G401 (cell line): Measurements from ENCODE around the gene LAMA2. TPM values are rescaled to one million over a fixed set of nuclear protein-coding genes. Genes with fewer than 3 reads are reported as not detected.

Experiments used
- DNase-seq: peaks from one replicate; pipeline ENCODE4 v3.0.0-alpha.2; 2015; ENCODE audit warnings: low spot score
- in situ Hi-C: cut with HindIII; loops from 2 replicates; pipeline ENCODE4 v1.10.0; 2016; ENCODE audit warnings: low sequenced_read_pairs, mixed read lengths
- total RNA-seq: library from RNA; depleted of rRNA; stranded (reverse); fragments of >200 nt; shearing (Covaris generic); gene quantifications from 2 replicates; pipeline ENCODE4 v1.2.3, GENCODE V29; 2014

Gene LAMA2
- total RNA-seq, 1 experiment from 2014 or later, result not detected

DNA sequence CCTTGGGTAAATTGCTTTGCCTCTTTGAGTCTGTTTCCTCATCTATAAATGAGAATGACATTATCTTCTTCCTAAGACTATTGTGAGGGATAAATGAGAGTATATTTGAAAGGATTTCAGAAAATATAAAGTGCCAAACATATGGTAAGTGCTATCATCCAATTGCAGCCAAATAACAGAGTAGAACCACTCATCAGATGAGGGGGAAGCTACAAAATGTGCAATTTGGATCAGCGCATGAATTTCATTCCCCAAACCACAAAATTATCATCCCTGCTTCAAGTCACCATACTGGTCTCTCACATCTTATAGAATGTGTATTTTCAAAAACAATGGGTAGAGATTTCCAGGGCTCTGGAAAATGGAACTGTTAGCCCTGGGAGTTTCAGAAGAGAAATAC is 668.5 kb downstream of the LAMA2 start:
- in situ Hi-C loops, result no loop called here
- DNase-seq, result no peak

DNA sequence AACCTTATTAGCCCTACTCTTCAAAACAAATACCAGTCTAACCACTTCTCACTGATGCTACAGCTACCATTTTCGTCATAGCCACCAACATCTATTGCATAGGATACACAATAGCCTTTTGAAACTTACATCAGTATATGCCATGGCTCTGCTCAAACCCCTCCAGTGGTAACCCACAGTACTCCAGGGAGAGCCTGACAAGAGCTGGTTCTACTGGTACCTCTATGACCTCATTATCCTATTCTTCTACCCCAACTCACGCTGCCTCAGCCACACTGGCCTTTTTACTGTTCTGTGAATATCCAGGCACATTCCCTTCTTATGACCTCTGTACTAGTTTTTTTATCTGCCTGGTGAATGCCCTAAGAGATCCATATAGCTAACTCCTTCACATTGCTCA is 669.5 kb downstream of the LAMA2 start:
- DNase-seq, result no peak
- in situ Hi-C loops, result no loop called here

DNA sequence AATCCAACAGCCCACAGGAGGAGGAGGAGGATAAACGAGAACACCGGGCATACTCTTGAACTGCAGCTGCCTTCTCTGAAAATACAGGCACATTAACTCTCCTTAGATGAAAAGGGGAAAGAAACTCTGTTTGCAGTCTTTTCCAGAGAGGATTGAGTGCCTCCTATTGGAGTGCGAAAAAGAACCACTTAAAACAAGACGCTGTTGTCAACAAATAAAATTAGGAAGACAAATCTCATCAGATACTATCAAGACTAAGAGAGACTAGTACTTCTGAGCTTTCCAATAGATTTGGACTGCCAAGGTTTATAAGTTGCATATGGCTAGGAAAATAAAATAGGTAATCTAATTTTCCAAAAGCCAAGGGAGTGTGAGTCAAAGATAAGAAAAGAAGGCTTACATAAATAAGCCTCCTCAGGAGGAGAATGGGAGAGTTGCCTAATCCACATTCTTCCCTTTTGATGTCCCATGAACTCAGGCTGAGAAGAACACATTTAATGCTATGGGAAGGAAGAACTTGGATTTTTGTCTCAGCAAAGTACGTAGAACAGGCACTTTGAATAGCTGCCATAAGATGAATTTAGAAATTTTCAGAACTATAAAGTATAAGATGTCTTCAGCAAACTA is 672.4 kb downstream of the LAMA2 start:
- in situ Hi-C loops, result no loop called here
- DNase-seq, result no peak

DNA sequence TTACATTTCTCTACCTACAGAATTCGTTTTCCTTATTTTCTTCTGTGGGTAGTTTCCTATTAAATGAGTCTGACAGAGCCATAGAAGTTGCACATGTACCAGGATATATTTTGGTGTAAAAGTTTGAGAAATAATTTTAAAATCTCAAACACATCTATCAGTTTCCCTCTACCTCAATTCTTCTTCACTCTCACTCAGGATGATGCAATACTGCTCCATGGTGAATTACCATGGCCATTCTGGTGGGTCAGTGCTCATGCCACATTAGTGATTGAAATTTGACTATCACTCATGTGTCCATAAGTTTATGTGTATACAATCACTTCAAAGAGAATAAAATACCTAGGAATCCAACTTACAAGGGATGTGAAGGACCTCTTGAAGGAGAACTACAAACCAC is 675.3 kb downstream of the LAMA2 start:
- DNase-seq, result no peak
- in situ Hi-C loops, result no loop called here

DNA sequence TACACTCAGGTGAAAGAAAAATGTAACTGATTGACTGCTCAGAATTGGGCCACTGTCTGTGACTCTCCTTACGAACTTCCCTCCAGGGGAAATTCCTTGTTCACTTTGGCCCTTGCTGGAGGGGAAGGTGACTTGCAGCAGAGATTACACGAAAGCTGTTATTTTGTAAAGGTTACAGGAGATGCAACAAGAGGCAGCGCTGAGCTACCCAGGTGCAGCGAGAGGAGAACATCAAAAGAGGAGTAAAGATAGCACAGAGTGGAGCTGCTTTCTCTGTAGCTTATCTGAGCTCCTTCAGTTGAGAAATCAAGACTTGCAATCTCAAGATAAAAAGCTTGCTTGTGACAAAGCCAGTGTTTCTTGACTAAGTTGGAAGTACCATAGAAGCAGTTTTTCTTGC is 682.4 kb downstream of the LAMA2 start:
- in situ Hi-C loops, result no loop called here
- no peak for DNase-seq

DNA sequence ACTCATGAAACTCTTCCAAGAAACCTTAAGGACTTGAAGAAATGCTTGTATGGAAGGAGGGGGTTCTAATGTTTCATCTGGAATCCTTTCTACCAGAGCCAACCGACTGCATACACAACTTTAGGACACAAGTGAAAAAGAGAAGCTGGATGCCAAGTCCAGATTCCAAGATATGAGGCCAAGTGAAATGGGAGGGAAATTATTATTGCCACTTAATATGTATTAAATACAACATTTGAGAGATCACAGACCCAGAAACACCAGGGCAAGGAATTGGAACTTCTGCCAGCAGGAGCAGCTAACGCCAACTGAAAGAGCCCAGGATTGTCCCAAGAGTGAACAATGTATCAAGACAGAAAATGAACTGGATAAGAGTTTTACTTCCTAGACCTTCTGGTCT is 682.9 kb downstream of the LAMA2 start:
- DNase-seq, result no peak
- in situ Hi-C loops, result no loop called here
